Central memory CD8-positive, alpha-beta T cell (primary cell): Measurements from ENCODE around the gene KRTAP3-1.
"Not testable (repeated sequence)": the region's sequence is repeated elsewhere in the genome, so short reads cannot be mapped to it uniquely, and the experiment has no call there.

Experiments
- ATAC-seq: fragments of 150-1000 bp; cut with Tn5 transposase; replicated peaks from 2 replicates; pipeline ENCODE4 v1.10.0; 2022; ENCODE audit warnings: mild to moderate bottlenecking, moderate FRiP score, moderate number of reproducible peaks; ENCODE audit not compliant: poor library complexity, severe bottlenecking; ENCODE audit errors: extremely low read depth
- DNase-seq, 2 donors: peaks; one replicate each; pipeline ENCODE4 v3.0.0; 2021; ENCODE audit warnings: low spot score in 2 of 2
- H3K27ac Mint-ChIP-seq: one replicate; pipeline ENCODE4 v1.8.0; 2022; ENCODE audit warnings: low read depth, mild to moderate bottlenecking, moderate library complexity, mixed read lengths
- H3K27me3 Mint-ChIP-seq: one replicate; pipeline ENCODE4 v1.8.0; 2022; ENCODE audit warnings: mixed read lengths
- H3K36me3 Mint-ChIP-seq: one replicate; pipeline ENCODE4 v1.8.0; 2022; ENCODE audit warnings: mild to moderate bottlenecking, moderate library complexity, mixed read lengths; ENCODE audit not compliant: insufficient read depth
- H3K4me1 Mint-ChIP-seq: one replicate; pipeline ENCODE4 v1.8.0; 2022; ENCODE audit warnings: mixed read lengths
- H3K4me3 Mint-ChIP-seq: one replicate; pipeline ENCODE4 v1.8.0; 2022; ENCODE audit warnings: mild to moderate bottlenecking, moderate library complexity, mixed read lengths
- H3K9me3 Mint-ChIP-seq: one replicate; pipeline ENCODE4 v1.8.0; 2022; ENCODE audit warnings: mixed read lengths

Gene KRTAP3-1

DNA sequence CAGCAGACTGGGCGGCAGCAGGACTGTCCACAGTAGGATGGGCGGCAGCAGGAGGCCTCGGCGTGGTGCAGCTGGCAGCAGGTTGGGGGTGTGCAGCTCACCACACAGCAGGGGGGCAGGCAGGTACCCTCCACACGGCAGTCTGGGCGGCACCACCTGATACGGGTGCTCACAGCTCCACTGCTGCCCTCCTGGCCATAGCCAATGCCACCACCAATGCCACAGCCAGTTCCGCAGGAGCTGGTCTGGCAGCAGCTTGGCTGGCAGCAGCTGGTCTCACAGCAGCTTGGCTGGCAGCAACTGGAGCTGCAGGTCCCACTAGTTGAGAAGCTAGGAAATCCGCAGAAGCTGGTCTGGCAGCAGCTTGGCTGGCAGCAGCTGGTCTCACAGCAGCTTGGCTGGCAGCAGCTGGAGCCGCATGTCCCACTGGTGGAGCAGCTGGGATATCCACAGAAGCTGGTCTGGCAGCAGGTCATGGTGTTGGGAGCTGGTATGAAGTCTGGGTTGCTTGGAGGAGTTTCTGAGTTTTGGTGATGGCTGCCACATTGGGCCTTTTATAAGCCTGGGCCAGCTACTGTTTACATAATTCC, 25.5 kb upstream of the KRTAP3-1 start, which contains the start of gene KRTAP1-3:
KRTAP1-3 (minus strand) TSS at position 529 of the 590 bp plus-strand sequence; CDS start at position 476, 53 bp downstream.
- not testable (repeated sequence) for H3K9me3 Mint-ChIP-seq, H3K4me3 Mint-ChIP-seq, H3K4me1 Mint-ChIP-seq, H3K27ac Mint-ChIP-seq, ATAC-seq, H3K36me3 Mint-ChIP-seq, DNase-seq
- H3K27me3 Mint-ChIP-seq: peaks cover 69% of the 10 kb centered on the region

DNA sequence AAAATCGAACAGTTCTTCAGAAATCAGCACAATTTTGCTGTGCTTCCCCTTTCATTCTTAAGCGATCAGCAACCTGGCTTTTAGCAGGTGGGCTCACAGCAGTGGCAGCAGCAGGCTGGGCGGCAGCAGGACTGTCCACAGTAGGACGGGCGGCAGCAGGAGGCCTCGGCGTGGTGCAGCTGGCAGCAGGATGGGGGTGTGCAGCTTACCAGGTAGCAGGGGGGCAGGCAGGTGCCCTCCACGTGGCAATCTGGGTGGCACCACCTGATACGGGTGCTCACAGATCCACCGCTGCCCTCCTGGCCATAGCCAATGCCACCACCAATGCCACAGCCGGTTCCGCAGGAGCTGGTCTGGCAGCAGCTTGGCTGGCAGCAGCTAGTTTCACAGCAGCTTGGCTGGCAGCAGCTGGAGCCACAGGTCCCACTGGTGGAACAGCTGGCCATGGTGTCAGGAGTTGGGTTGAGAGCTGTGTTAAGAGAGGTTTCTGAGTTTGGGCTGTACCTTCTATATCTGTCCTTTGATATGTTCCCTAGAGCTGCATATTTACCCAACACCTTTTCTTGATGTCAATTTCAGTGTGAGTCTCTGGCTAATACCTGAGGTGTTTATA, 20.8 kb upstream of the KRTAP3-1 start, which contains the start of gene KRTAP1-4:
KRTAP1-4 (minus strand) TSS at position 563 of the 613 bp plus-strand sequence; CDS start at position 446, 117 bp downstream.
- H3K4me3 Mint-ChIP-seq: no peak within 1 kb of the TSS
- ATAC-seq (no peak), DNase-seq (no peak)
- no peaks in the 10 kb centered on the region for H3K9me3 Mint-ChIP-seq
- H3K4me1 Mint-ChIP-seq: no peaks in the 10 kb centered on the region
- no peaks in the 10 kb centered on the region for H3K36me3 Mint-ChIP-seq
- H3K27me3 Mint-ChIP-seq: peaks cover 77% of the 10 kb centered on the region
- H3K27ac Mint-ChIP-seq: no peak within 1 kb of the TSS

DNA sequence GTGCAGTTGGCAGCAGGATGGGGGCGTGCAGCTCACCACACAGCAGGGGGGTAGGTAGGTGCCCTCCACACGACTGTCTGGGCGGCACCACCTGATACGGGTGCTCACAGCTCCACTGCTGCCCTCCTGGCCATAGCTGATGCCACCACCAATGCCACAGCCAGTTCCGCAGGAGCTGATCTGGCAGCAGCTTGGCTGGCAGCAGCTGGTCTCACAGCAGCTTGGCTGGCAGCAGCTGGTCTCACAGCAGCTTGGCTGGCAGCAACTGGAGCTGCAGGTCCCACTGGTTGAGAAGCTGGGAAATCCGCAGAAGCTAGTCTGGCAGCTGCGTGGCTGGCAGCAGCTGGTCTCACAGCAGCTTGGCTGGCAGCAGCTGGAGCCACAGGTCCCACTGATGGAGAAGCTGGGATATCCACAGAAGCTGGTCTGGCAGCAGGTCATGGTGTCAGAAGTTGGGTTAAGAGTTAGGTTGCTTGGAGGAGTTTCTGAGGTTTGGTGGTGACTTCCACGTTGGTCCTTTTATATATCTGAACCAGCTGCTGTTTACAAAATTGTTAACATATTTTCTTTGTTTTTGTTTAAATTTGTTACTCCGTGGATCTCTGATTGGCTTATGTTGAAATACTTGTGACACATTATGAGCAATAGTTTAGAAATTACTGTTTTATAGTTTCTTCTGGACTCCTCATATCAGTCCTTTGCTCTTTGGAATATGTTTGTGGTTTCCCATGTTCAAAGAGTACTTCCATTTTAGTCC, 18.0 kb upstream of the KRTAP3-1 start, which contains the start of gene KRTAP1-5:
KRTAP1-5 (minus strand) TSS at position 494 of the 757 bp plus-strand sequence; CDS start at position 441, 53 bp downstream.
- H3K27me3 Mint-ChIP-seq: peaks cover 82% of the 10 kb centered on the region
- DNase-seq: no peak
- no peak within 1 kb of the TSS for H3K27ac Mint-ChIP-seq
- no peak within 1 kb of the TSS for H3K4me3 Mint-ChIP-seq
- no peaks in the 10 kb centered on the region for H3K36me3 Mint-ChIP-seq
- no peak for ATAC-seq
- H3K4me1 Mint-ChIP-seq: no peaks in the 10 kb centered on the region
- no peaks in the 10 kb centered on the region for H3K9me3 Mint-ChIP-seq

DNA sequence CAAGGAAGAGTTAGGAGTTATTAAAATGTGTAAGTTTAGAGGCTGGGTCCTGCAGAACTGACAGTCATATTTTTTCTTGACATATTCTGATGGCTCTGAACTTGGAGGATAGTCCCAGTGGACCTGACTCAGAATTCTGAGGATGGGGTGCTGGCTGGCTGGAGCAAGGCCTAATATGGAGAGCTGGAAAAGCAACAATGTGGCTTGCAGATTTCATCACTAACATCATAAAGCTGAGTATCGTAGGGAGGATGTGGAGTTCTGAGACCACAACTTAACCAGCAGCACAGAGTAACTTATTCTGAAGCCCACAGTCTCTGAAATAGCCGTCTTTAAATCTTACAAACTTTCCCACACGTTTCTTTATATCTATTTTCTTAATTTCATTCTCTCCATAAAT, 15.8 kb upstream of the KRTAP3-1 start:
- no peak for ATAC-seq
- Mint-ChIP-seq H3K27me3 (peaks cover 70% of the 10 kb centered on the region), H3K4me1 (no peaks in the 10 kb centered on the region), H3K4me3 (no peak overlapping the region), H3K27ac (no peak overlapping the region), H3K36me3 (no peaks in the 10 kb centered on the region), H3K9me3 (no peaks in the 10 kb centered on the region)
- no peak for DNase-seq

DNA sequence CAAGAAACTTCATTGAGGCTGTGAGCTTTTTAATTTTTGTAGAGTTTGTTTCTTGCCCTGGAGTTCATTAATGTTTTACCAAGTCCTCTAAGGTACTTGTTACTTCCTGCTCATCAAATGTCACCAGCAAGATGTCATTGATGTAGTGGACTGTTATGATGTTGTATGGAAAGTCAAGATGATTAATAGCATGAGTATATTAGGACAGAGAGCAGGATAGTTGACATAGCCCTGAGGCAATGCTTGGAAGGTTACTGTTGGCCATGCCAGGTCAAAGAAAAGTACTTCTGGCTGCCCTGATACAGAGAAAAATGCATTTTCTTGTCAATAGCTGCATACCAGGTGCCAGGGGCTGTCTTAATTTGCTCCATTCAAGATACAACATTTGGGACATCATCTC, 11.4 kb upstream of the KRTAP3-1 start:
- Mint-ChIP-seq H3K4me1 (no peaks in the 10 kb centered on the region), H3K9me3 (no peaks in the 10 kb centered on the region)
- no peak for DNase-seq

DNA sequence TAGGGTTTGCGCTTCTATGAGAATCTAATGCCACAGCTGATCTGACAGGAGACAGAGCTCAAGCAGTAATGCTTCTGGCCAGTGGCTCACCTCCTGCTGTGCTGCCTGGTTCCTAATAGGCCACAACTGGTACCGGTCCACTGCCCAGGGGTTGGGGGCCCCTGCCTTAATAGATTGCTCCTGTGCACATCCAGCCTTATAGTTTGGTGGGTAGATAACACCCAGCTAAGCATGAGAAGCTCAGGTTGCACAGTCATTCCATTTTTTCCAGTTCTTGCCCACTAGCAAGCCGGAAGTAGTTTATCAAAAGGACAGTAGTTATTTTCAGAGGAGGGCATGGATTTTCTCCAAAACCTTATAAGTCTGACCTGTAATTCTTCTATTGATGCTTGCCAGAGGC, 10.5 kb upstream of the KRTAP3-1 start:
- H3K4me1 Mint-ChIP-seq: no peaks in the 10 kb centered on the region
- DNase-seq: no peak
- peaks cover 46% of the 10 kb centered on the region for H3K27me3 Mint-ChIP-seq
- no peaks in the 10 kb centered on the region for H3K36me3 Mint-ChIP-seq
- H3K27ac Mint-ChIP-seq: no peak overlapping the region
- ATAC-seq: no peak
- no peak overlapping the region for H3K4me3 Mint-ChIP-seq
- no peaks in the 10 kb centered on the region for H3K9me3 Mint-ChIP-seq

More for the DNA sequence above, 11.4 kb upstream of the KRTAP3-1 start:
- Mint-ChIP-seq H3K4me3 (no peak overlapping the region), H3K27ac (no peak overlapping the region), H3K27me3 (peaks cover 48% of the 10 kb centered on the region), H3K36me3 (no peaks in the 10 kb centered on the region)
- no peak for ATAC-seq

DNA sequence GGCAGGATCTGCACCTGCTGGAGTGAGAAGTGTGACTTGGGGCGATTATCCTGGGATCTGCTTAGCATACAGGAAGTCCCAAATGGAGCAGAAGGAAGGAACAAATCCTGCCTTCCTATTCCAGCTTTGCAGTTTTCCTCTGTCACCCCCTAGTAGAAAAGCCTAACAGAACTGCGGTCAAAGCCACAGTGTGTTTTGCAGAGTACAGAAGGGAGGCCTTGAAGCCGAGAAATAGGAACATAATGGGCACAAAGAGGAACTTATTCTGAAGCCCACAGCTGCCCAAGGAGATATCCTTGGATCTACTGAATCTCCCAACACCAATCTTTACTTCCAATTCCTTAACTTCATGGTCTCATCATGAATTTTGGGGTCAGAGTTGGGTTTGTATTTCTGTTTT, 9.6 kb upstream of the KRTAP3-1 start:
- no peaks in the 10 kb centered on the region for H3K9me3 Mint-ChIP-seq

DNA sequence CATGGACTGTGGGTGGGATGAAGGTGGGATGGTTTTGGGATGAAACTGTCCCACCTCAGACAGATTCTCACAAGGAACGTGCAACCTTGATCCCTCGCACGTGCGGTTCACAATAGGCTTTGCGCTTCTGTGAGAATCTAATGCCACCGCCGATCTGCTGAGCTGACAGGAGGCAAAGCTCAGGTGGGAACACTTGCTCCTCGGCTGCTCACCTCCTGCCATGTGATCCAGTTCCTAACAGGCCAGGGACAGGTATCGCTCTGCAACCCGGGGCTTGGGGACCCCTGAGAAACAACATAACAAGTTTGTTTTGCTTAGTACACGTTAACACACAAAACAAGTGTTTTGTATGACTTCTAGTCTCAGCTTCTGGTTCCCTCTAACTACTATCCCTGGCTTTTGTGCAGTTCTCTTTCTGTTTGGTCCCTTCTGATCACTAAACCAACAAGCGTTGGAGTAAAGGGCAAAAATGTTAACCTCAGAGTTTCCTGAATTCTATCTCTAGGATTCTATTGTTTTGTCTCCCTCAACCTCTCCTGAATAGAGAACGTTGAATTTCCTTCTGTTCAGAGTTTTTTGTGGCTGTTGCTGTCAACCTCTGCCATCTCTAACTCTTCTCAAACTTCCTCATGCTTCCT, 7.8 kb upstream of the KRTAP3-1 start:
- no peak overlapping the region for H3K27ac Mint-ChIP-seq
- H3K36me3 Mint-ChIP-seq: no peaks in the 10 kb centered on the region
- no peaks in the 10 kb centered on the region for H3K4me1 Mint-ChIP-seq
- ATAC-seq (no peak), DNase-seq (no peak)
- H3K9me3 Mint-ChIP-seq: no peaks in the 10 kb centered on the region
- no peak overlapping the region for H3K4me3 Mint-ChIP-seq
- H3K27me3 Mint-ChIP-seq: peaks cover 26% of the 10 kb centered on the region

More for the DNA sequence above, 9.6 kb upstream of the KRTAP3-1 start:
- Mint-ChIP-seq H3K27ac (no peak overlapping the region), H3K4me3 (no peak overlapping the region), H3K4me1 (no peaks in the 10 kb centered on the region), H3K36me3 (no peaks in the 10 kb centered on the region), H3K27me3 (peaks cover 41% of the 10 kb centered on the region)
- no peak for DNase-seq
- ATAC-seq: no peak

DNA sequence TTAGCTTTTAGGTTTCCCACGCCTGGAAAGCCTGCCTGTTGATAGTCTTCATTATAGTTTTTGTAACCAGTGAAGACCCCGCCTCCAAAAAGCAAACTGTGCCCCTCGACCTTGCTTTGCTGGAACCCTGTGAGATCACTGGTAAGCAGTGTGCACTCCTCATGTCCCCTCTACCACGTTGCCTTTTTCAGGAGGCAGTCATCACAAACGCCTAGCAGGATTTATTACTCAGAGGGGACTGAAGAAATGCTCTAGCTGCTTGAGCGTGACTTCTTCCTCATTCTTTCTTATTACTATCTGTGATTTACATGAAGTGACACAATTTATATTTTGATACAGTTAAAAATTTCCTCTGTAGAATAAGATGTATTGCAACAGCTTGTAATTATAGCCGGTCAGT, 6.5 kb upstream of the KRTAP3-1 start:
- H3K9me3 Mint-ChIP-seq: no peaks in the 10 kb centered on the region
- H3K27ac Mint-ChIP-seq: no peak overlapping the region
- H3K36me3 Mint-ChIP-seq: no peaks in the 10 kb centered on the region
- H3K4me3 Mint-ChIP-seq: no peak overlapping the region
- peaks cover 26% of the 10 kb centered on the region for H3K27me3 Mint-ChIP-seq
- DNase-seq (no peak), ATAC-seq (no peak)
- H3K4me1 Mint-ChIP-seq: no peaks in the 10 kb centered on the region

DNA sequence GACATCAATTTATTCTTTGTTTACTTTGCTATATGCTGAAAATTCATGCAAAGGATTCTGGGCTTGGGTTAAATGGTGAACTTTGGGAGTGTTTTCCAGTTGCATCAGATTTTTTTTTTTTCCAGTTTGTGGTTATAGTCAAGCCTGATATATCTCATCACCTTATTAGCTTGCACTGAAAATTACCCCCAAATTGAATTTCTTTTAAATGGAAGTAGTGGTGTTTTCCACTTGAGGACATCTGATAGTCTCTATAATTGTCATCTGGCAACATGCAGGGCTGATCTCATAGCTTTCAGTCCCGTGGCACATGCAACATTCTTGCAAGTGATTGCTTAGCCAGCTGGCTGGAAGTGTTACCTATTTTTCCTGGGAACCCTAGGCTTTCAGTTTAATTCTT, 4.7 kb upstream of the KRTAP3-1 start:
- no peak overlapping the region for H3K27ac Mint-ChIP-seq
- H3K4me3 Mint-ChIP-seq: no peak overlapping the region
- no peaks in the 10 kb centered on the region for H3K4me1 Mint-ChIP-seq
- no peaks in the 10 kb centered on the region for H3K9me3 Mint-ChIP-seq
- DNase-seq (no peak), ATAC-seq (no peak)
- no peaks in the 10 kb centered on the region for H3K36me3 Mint-ChIP-seq
- peaks cover 26% of the 10 kb centered on the region for H3K27me3 Mint-ChIP-seq

DNA sequence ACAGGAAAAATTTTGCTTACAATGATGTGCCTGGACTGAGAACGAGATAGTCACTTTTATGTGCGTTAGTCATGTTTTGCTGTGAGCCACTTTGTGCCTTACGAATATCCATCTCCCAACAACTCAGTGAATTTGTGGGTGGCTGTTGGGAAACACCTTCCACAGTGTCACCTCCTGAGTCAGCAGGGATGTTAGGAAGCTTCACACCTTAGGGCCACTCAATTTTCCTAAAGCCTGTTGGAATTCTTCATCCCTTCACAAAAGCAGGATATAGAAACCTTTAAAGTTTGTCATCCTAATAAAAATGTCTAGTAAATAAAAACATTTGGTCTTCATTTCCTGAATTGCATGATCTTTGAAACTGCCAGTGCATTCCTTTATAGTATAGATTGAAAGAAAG, 4.3 kb upstream of the KRTAP3-1 start:
- peaks cover 26% of the 10 kb centered on the region for H3K27me3 Mint-ChIP-seq
- no peaks in the 10 kb centered on the region for H3K36me3 Mint-ChIP-seq
- H3K4me1 Mint-ChIP-seq: no peaks in the 10 kb centered on the region
- DNase-seq (no peak), ATAC-seq (no peak)
- H3K4me3 Mint-ChIP-seq: no peak overlapping the region
- no peaks in the 10 kb centered on the region for H3K9me3 Mint-ChIP-seq
- no peak overlapping the region for H3K27ac Mint-ChIP-seq

DNA sequence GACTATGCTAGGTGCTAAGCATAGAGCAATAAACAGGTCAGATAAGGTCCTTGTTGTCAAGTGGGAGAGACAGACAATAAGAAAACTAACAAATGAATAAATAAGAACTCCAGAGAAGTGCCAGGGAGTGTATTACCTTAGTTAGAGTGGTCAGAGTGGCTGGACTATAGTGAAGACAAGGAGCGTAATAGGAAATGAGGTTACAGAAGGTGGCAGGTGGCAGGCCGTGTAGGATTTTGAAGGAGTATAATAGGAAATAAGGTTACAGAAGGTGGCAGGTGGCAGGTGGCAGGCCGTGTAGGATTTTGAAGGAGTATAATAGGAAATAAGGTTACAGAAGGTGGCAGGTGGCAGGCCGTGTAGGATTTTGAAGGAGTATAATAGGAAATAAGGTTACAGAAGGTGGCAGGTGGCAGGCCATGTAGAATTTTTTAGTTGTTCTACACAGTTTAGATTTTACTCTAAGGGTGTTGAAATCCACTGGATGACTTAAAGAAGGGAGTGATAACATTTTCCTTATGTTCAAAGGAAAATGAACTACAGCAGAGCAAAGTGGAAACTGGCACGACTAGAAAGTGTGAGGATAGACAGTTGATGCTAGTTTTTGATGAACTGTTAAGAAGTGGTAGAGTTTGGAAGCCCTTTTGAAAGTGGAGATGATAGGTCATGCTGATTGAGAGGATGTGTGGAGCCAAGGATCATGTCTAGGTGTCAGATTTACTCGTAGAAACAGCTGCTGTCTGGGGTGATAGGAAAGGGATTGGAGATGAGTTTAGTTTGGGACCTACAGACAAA, 3.6 kb upstream of the KRTAP3-1 start:
- no peak overlapping the region for H3K4me3 Mint-ChIP-seq
- no peaks in the 10 kb centered on the region for H3K36me3 Mint-ChIP-seq
- no peaks in the 10 kb centered on the region for H3K9me3 Mint-ChIP-seq
- DNase-seq (no peak), ATAC-seq (no peak)
- peaks cover 24% of the 10 kb centered on the region for H3K27me3 Mint-ChIP-seq
- H3K4me1 Mint-ChIP-seq: no peaks in the 10 kb centered on the region
- no peak overlapping the region for H3K27ac Mint-ChIP-seq
